ENCODE results near the gene ABCA10.
"Not testable (repeated sequence)": the region's sequence is repeated elsewhere in the genome, so short reads cannot be mapped to it uniquely, and the experiment has no call there.

The ABCA10 gene

DNA sequence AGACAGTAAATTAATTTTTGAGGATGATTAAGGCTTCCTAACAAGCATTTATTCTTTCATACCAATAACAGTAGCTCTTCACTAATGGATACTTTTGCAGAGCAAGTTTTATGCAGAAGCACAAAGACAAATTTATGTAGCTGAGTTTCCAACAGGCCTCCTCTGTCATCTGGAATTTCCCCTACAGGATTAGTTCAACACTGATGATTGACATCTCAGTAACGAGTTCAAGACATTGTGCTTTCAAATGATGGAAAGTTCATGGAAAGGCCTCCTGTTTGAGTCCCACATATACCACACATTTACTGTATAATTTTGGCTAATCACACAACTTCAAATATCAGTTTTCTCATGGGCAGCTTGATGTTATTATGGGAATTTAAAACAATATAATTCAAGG, 40.6 kb downstream of the ABCA10 start:
- Histone ChIP-seq H3K4me2 (no peak overlapping the region), H4K20me1 (no peaks in the 10 kb centered on the region), H3K9me3 (replicated peaks in 1 of 11) (no peaks in the 10 kb centered on the region; a peak in 1 of 22 replicates), H3K27me3 (no peaks in the 10 kb centered on the region), H3K36me3 (no peaks in the 10 kb centered on the region), H3K4me1 (peaks cover 10 to 18% (median 12%) of the 10 kb centered on the region in 10 experiments), H3K4me3 (no peak overlapping the region), H3K9ac (no peak overlapping the region), H3K27ac (no peak overlapping the region)
- no peak for TF ChIP-seq Cebpa-rat (IDR thresholded peaks at IDR 0.05)

GRCh38 chr17:69187294-69187693, 41.3 kb downstream of the ABCA10 start:
- H3K36me3 ChIP-seq: no peaks in the 10 kb centered on the region
- H3K9ac ChIP-seq: no peak overlapping the region
- no peak for TF ChIP-seq Cebpa-rat (IDR thresholded peaks at IDR 0.05)
- no peak overlapping the region for H3K27ac ChIP-seq
- no peaks in the 10 kb centered on the region for H4K20me1 ChIP-seq
- H3K4me2 ChIP-seq: no peak overlapping the region
- no peaks in the 10 kb centered on the region; a peak in 1 of 22 replicates for H3K9me3 ChIP-seq (replicated peaks in 1 of 11)
- H3K4me3 ChIP-seq: no peak overlapping the region
- H3K27me3 ChIP-seq: no peaks in the 10 kb centered on the region
- H3K4me1 ChIP-seq: peaks cover 11 to 13% (median 12%) of the 10 kb centered on the region in 10 experiments; a peak in 19 of 20 replicates

GRCh38 chr17:69179227-69179952, 49.2 kb downstream of the ABCA10 start:
- no peak for TF ChIP-seq Cebpa-rat (IDR thresholded peaks at IDR 0.05)
- peak overlapping the region in 6 of 11 experiments; percentile 1 to 61 (median 35); a peak in 8 of 22 replicates for H3K27ac ChIP-seq

DNA sequence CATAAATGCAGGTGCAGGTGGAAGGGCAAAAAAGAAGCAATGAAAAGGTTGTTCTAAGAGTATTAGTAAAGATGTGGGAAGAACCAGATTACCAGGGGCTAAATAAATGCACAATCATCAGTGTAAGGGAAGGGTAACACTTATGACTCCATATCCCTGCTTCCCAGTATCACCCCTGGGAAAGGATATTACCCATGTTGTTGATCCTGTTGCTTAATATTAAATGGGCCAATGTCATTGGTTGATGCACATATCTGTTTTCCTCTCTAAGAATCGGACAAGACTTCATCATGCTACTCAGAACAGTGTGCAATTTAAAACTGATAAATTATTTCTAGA, 52.2 kb downstream of the ABCA10 start:
- Histone ChIP-seq H4K20me1 (no peaks in the 10 kb centered on the region), H3K27me3 (no peaks in the 10 kb centered on the region), H3K9ac (peak overlapping the region in 4 of 11 experiments; percentile 46 to 69 (median 49); a peak in 6 of 22 replicates), H3K4me2 (peak overlapping the region in 6 of 11 experiments; percentile 60 to 87 (median 72); a peak in 12 of 22 replicates), H3K9me3 (replicated peaks in 1 of 11) (no peaks in the 10 kb centered on the region), H3K4me1 (peaks cover 12 to 98% (median 37%) of the 10 kb centered on the region in 10 experiments), H3K27ac (peak overlapping the region in 6 of 11 experiments; percentile 44 to 94 (median 78); a peak in 10 of 22 replicates), H3K36me3 (no peaks in the 10 kb centered on the region), H3K4me3 (no peak overlapping the region)
- TF ChIP-seq Cebpa-rat (IDR thresholded peaks at IDR 0.05): no peak

More at GRCh38 chr17:69179227-69179952, 49.2 kb downstream of the ABCA10 start:
- peaks cover 24 to 80% (median 49%) of the 10 kb centered on the region in 10 experiments for H3K4me1 ChIP-seq
- H3K4me3 ChIP-seq: no peak overlapping the region
- peak overlapping the region; percentile 43 to 89 (median 68) for H3K4me2 ChIP-seq
- no peak overlapping the region for H3K9ac ChIP-seq
- no peaks in the 10 kb centered on the region for H3K27me3 ChIP-seq
- no peaks in the 10 kb centered on the region for H3K36me3 ChIP-seq
- no peaks in the 10 kb centered on the region for H4K20me1 ChIP-seq
- no peaks in the 10 kb centered on the region; a peak in 1 of 22 replicates for H3K9me3 ChIP-seq (replicated peaks in 1 of 11)

- no peak overlapping the region for H3K4me3 ChIP-seq
- peaks cover 12 to 98% (median 39%) of the 10 kb centered on the region in 10 experiments for H3K4me1 ChIP-seq
- H3K4me2 ChIP-seq: peak overlapping the region in 8 of 11 experiments; percentile 25 to 87 (median 67); a peak in 16 of 22 replicates
- TF ChIP-seq Cebpa-rat (IDR thresholded peaks at IDR 0.05): peak in 1 of 11 experiments; percentile 46; a peak in 2 of 22 replicates
- no peaks in the 10 kb centered on the region for H3K27me3 ChIP-seq
- H3K36me3 ChIP-seq: no peaks in the 10 kb centered on the region
- H3K9me3 ChIP-seq (replicated peaks in 1 of 11): no peaks in the 10 kb centered on the region
- H4K20me1 ChIP-seq: no peaks in the 10 kb centered on the region
- peak overlapping the region in 7 of 11 experiments; percentile 9 to 94 (median 75); a peak in 11 of 22 replicates for H3K27ac ChIP-seq
- H3K9ac ChIP-seq: peak overlapping the region in 4 of 11 experiments; percentile 46 to 69 (median 49); a peak in 7 of 22 replicates
Measured at GRCh38 chr17:69175625-69176456, 52.8 kb downstream of the ABCA10 start.

- Histone ChIP-seq H3K27ac (peak overlapping the region in 6 of 11 experiments; percentile 44 to 94 (median 78); a peak in 11 of 22 replicates), H3K4me1 (peaks cover 17 to 97% (median 44%) of the 10 kb centered on the region in 10 experiments), H3K9me3 (replicated peaks in 1 of 11) (no peaks in the 10 kb centered on the region), H3K27me3 (no peaks in the 10 kb centered on the region), H3K4me2 (peak overlapping the region in 8 of 11 experiments; percentile 25 to 87 (median 67); a peak in 14 of 22 replicates), H4K20me1 (no peaks in the 10 kb centered on the region), H3K4me3 (no peak overlapping the region), H3K9ac (peak overlapping the region in 4 of 11 experiments; percentile 46 to 69 (median 49); a peak in 6 of 22 replicates), H3K36me3 (no peaks in the 10 kb centered on the region)
- TF ChIP-seq Cebpa-rat (IDR thresholded peaks at IDR 0.05): no peak
Measured at GRCh38 chr17:69175262-69175624, 53.4 kb downstream of the ABCA10 start.

GRCh38 chr17:69173118-69173517, 55.5 kb downstream of the ABCA10 start:
- TF ChIP-seq Cebpa-rat (IDR thresholded peaks at IDR 0.05): no peak
- Histone ChIP-seq H4K20me1 (no peaks in the 10 kb centered on the region), H3K9me3 (replicated peaks in 1 of 11) (peaks cover 0 to 14% (median 0%) of the 10 kb centered on the region in 11 experiments; a peak in 8 of 22 replicates), H3K27ac (peak overlapping the region in 4 of 11 experiments; percentile 2 to 88 (median 80); a peak in 7 of 22 replicates), H3K27me3 (no peaks in the 10 kb centered on the region), H3K4me2 (peak overlapping the region in 3 of 11 experiments; percentile 67 to 74 (median 72); a peak in 5 of 22 replicates), H3K9ac (no peak overlapping the region), H3K4me3 (no peak overlapping the region), H3K4me1 (peaks cover 8 to 88% (median 34%) of the 10 kb centered on the region in 10 experiments; a peak in 17 of 20 replicates), H3K36me3 (no peaks in the 10 kb centered on the region)

GRCh38 chr17:69170377-69170776, 58.2 kb downstream of the ABCA10 start:
- H3K4me2 ChIP-seq: peak overlapping the region; percentile 29 to 80 (median 45); a peak in 18 of 22 replicates
- peaks cover 0 to 30% (median 0%) of the 10 kb centered on the region in 11 experiments; a peak in 8 of 22 replicates for H3K9me3 ChIP-seq (replicated peaks in 1 of 11)
- peak overlapping the region in 8 of 11 experiments; percentile 27 to 91 (median 71); a peak in 15 of 22 replicates for H3K27ac ChIP-seq
- peaks cover 8 to 62% (median 15%) of the 10 kb centered on the region in 10 experiments; a peak in 17 of 20 replicates for H3K4me1 ChIP-seq
- H3K4me3 ChIP-seq: peak overlapping the region in 1 of 10 experiments; percentile 1; a peak in 1 of 20 replicates
- H3K27me3 ChIP-seq: no peaks in the 10 kb centered on the region
- TF ChIP-seq Cebpa-rat (IDR thresholded peaks at IDR 0.05): no peak
- H4K20me1 ChIP-seq: no peaks in the 10 kb centered on the region
- peak overlapping the region in 4 of 11 experiments; percentile 14 to 74 (median 66); a peak in 6 of 22 replicates for H3K9ac ChIP-seq
- 0 out of 22 replicates have a peak, but pooled peaks cover 0 to 11% (median 0%) of the 10 kb centered on the region in 11 experiments for H3K36me3 ChIP-seq

GRCh38 chr17:69168642-69169041, 60.0 kb downstream of the ABCA10 start:
- not testable (repeated sequence) for H4K20me1 ChIP-seq, H3K4me2 ChIP-seq, H3K9ac ChIP-seq, H3K27me3 ChIP-seq, H3K4me3 ChIP-seq
- Histone ChIP-seq H3K4me1 (peaks cover 8 to 59% (median 12%) of the 10 kb centered on the region in 10 experiments; a peak in 17 of 20 replicates), H3K9me3 (replicated peaks in 1 of 11) (peaks cover 0 to 30% (median 0%) of the 10 kb centered on the region in 11 experiments; a peak in 8 of 22 replicates), H3K36me3 (0 out of 22 replicates have a peak, but pooled peaks cover 0 to 11% (median 0%) of the 10 kb centered on the region in 11 experiments), H3K27ac (peak overlapping the region in 2 of 11 experiments; percentile 88 to 91; a peak in 2 of 22 replicates)
